DOHH2 (cell line): ENCODE results near the gene SLC39A11.

Experiments
- H3F3A ChIP-seq: fragments of 200-600 bp; sonication (generic), shearing (Covaris generic); 2 replicates; pipeline ENCODE4 v1.6.0; 2016; ENCODE audit warnings: antibody characterized with exemption, mild to moderate bottlenecking; ENCODE audit not compliant: control insufficient read depth, insufficient read depth
- H3K27ac ChIP-seq: fragments of 200-600 bp; sonication (generic); 2 replicates; pipeline ENCODE4 v1.5.1; 2014; ENCODE audit warnings: low read depth, mild to moderate bottlenecking, low read length, moderate library complexity
- H3K27me3 ChIP-seq: fragments of 200-600 bp; sonication (generic); 2 replicates; pipeline ENCODE4 v1.6.1; 2014; ENCODE audit warnings: mild to moderate bottlenecking, low read length, mixed read lengths; ENCODE audit not compliant: control insufficient read depth
- H3K36me3 ChIP-seq: fragments of 200-600 bp; sonication (generic); 2 replicates; pipeline ENCODE4 v1.6.1; 2014; ENCODE audit warnings: mild to moderate bottlenecking, low read length, moderate library complexity, mixed read lengths; ENCODE audit not compliant: control insufficient read depth
- H3K4me1 ChIP-seq: fragments of 200-600 bp; sonication (generic); 2 replicates; pipeline ENCODE4 v1.6.1; 2014; ENCODE audit warnings: mild to moderate bottlenecking, low read length, mixed read lengths; ENCODE audit not compliant: control insufficient read depth
- H3K4me2 ChIP-seq: fragments of 200-600 bp; sonication (generic); 2 replicates; pipeline ENCODE4 v1.6.0; 2014; ENCODE audit warnings: mild to moderate bottlenecking, low read length, moderate library complexity
- H3K4me3 ChIP-seq: fragments of 200-600 bp; sonication (generic); 2 replicates; pipeline ENCODE4 v1.5.1; 2014; ENCODE audit warnings: mild to moderate bottlenecking, low read length, mixed read lengths
- H3K79me2 ChIP-seq: fragments of 200-600 bp; sonication (generic); 2 replicates; pipeline ENCODE4 v1.6.1; 2014; ENCODE audit warnings: mild to moderate bottlenecking, low read length, mixed read lengths; ENCODE audit not compliant: control insufficient read depth
- H3K9me2 ChIP-seq: fragments of 200-600 bp; sonication (generic); replicated peaks from 2 replicates; pipeline ENCODE4 v1.6.1; 2014; ENCODE audit warnings: mild to moderate bottlenecking, low read length, mixed read lengths; ENCODE audit not compliant: control insufficient read depth
- H3K9me3 ChIP-seq: fragments of 200-600 bp; sonication (generic); 2 replicates; pipeline ENCODE4 v1.6.1; 2014; ENCODE audit warnings: antibody characterized with exemption, low read length, mixed read lengths; ENCODE audit not compliant: control insufficient read depth, insufficient read depth
- H4K20me1 ChIP-seq: fragments of 200-600 bp; sonication (generic); 2 replicates; pipeline ENCODE4 v1.6.0; 2014; ENCODE audit warnings: low read depth, mild to moderate bottlenecking, antibody characterized with exemption, low read length, moderate library complexity; ENCODE audit not compliant: control insufficient read depth, insufficient read depth
- CTCF ChIP-seq: fragments of 200-600 bp; sonication (generic); IDR thresholded peaks from one replicate; pipeline ENCODE4 v1.5.1; 2014; ENCODE audit warnings: antibody characterized with exemption, mild to moderate bottlenecking, low read depth, low read length; ENCODE audit not compliant: poor library complexity, severe bottlenecking
- EZH2phosphoT487 ChIP-seq: fragments of 200-600 bp; sonication (generic); IDR thresholded peaks from 2 replicates; pipeline ENCODE4 v1.6.1; 2017; ENCODE audit warnings: borderline replicate concordance, mild to moderate bottlenecking, antibody characterized with exemption, low read length, moderate library complexity, mixed read lengths

Gene SLC39A11

GRCh38 chr17:72790190-72790589, 302.3 kb downstream of the SLC39A11 start:
- Histone ChIP-seq H3K9me3 (no peaks in the 10 kb centered on the region; the same call in 1 of the 2 replicates), H3K79me2 (no peaks in the 10 kb centered on the region), H3K4me2 (no peak overlapping the region), H4K20me1 (no peaks in the 10 kb centered on the region), H3K9me2 (no peaks in the 10 kb centered on the region), H3K36me3 (no peaks in the 10 kb centered on the region), H3K27ac (no peak overlapping the region), H3F3A (no peaks in the 10 kb centered on the region), H3K4me1 (no peaks in the 10 kb centered on the region), H3K4me3 (no peak overlapping the region), H3K27me3 (no peaks in the 10 kb centered on the region)
- no peak for TF ChIP-seq EZH2phosphoT487
- TF ChIP-seq CTCF = no peak

- H3K4me1 ChIP-seq = no peaks in the 10 kb centered on the region
- no peaks in the 10 kb centered on the region for H3K27me3 ChIP-seq
- H3K9me2 ChIP-seq = no peaks in the 10 kb centered on the region
- no peaks in the 10 kb centered on the region for H3F3A ChIP-seq
- H4K20me1 ChIP-seq = no peaks in the 10 kb centered on the region
- H3K4me2 ChIP-seq = no peak overlapping the region
- H3K4me3 ChIP-seq = no peak overlapping the region
- H3K27ac ChIP-seq = no peak overlapping the region
- no peaks in the 10 kb centered on the region for H3K79me2 ChIP-seq
- no peak for TF ChIP-seq CTCF
- no peak for TF ChIP-seq EZH2phosphoT487
- no peaks in the 10 kb centered on the region; the same call in 1 of the 2 replicates for H3K9me3 ChIP-seq
- no peaks in the 10 kb centered on the region for H3K36me3 ChIP-seq
Observed at GRCh38 chr17:72789711-72790110, 302.8 kb downstream of the SLC39A11 start.

- no peaks in the 10 kb centered on the region for H3F3A ChIP-seq
- no peaks in the 10 kb centered on the region for H3K9me2 ChIP-seq
- no peaks in the 10 kb centered on the region for H3K4me1 ChIP-seq
- no peak overlapping the region for H3K4me2 ChIP-seq
- H3K27me3 ChIP-seq = no peaks in the 10 kb centered on the region
- H3K79me2 ChIP-seq = no peaks in the 10 kb centered on the region
- no peaks in the 10 kb centered on the region for H3K36me3 ChIP-seq
- no peaks in the 10 kb centered on the region; the same call in 1 of the 2 replicates for H3K9me3 ChIP-seq
- H4K20me1 ChIP-seq = no peaks in the 10 kb centered on the region
- H3K4me3 ChIP-seq = no peak overlapping the region
- H3K27ac ChIP-seq = no peak overlapping the region
- no peak for TF ChIP-seq EZH2phosphoT487
- TF ChIP-seq CTCF = no peak
Observed at GRCh38 chr17:72788950-72789585, 303.4 kb downstream of the SLC39A11 start.
